Neural progenitor cell (in vitro differentiated cells): ENCODE data around the gene UNC13C.

ENCODE experiments used
- EZH2 ChIP-seq: fragments of 200-600 bp; sonication (generic); IDR thresholded peaks from 2 replicates; pipeline ENCODE4 v1.6.1; 2017; ENCODE audit warnings: antibody characterized with exemption, mild to moderate bottlenecking, moderate library complexity
- EZH2phosphoT487 ChIP-seq: fragments of 200-600 bp; sonication (generic); IDR thresholded peaks from 2 replicates; pipeline ENCODE4 v1.6.1; 2017; ENCODE audit warnings: antibody characterized with exemption
- TF ChIP-seq, protein P1 (sequence below): fragments of 200-600 bp; sonication (generic); IDR thresholded peaks from 2 replicates; pipeline ENCODE4 v1.5.1; 2017; ENCODE audit warnings: antibody characterized with exemption, mild to moderate bottlenecking

DNA sequence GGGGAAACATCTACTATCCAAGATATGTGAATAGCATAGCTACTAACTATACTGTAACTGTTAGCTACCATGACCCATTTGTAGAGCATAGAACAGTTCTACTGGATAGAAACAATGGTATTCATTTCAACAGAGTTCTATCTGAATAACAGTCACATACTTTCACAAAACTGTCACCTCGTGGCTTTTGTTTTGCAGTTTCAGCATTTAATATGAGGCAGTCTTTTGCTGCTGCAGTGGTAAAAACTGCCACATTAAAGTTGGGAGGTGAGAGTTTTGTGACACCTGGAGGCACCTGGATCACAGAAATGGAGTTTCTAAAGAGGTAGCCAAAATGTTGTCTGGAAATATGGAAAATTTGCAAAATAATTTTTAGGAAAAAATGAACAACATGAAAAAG is 578.0 kb downstream of the UNC13C start:
- TF ChIP-seq EZH2 (no peak), EZH2phosphoT487 (no peak)
- TF ChIP-seq, protein P1, sequence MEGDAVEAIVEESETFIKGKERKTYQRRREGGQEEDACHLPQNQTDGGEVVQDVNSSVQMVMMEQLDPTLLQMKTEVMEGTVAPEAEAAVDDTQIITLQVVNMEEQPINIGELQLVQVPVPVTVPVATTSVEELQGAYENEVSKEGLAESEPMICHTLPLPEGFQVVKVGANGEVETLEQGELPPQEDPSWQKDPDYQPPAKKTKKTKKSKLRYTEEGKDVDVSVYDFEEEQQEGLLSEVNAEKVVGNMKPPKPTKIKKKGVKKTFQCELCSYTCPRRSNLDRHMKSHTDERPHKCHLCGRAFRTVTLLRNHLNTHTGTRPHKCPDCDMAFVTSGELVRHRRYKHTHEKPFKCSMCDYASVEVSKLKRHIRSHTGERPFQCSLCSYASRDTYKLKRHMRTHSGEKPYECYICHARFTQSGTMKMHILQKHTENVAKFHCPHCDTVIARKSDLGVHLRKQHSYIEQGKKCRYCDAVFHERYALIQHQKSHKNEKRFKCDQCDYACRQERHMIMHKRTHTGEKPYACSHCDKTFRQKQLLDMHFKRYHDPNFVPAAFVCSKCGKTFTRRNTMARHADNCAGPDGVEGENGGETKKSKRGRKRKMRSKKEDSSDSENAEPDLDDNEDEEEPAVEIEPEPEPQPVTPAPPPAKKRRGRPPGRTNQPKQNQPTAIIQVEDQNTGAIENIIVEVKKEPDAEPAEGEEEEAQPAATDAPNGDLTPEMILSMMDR: no peak
